Activated CD8-positive, alpha-beta memory T cell treated with anti-CD3 and anti-CD28 coated beads for 36 hours (primary cell): ENCODE data around the gene SLC41A2. TPM values are rescaled to one million over a fixed set of nuclear protein-coding genes. Genes with fewer than 3 reads are reported as not detected.
"Not testable (repeated sequence)": the region's sequence is repeated elsewhere in the genome, so short reads cannot be mapped to it uniquely, and the experiment has no call there.

Experiments
- CTCF ChIA-PET: fragments of 350-600 bp; sonication (Branson Sonifier 250); formaldehyde crosslinking; loops from one replicate; lab custom pipeline; 2021; ENCODE audit warnings: antibody characterized with exemption; lab: Charles Lee
- POLR2A ChIA-PET: fragments of 350-600 bp; sonication (Branson Sonifier 250); formaldehyde crosslinking; loops from one replicate; lab custom pipeline; 2021; ENCODE audit warnings: antibody characterized with exemption; lab: Charles Lee
- total RNA-seq, 2 experiments: library from RNA; stranded (reverse); gene quantifications; one replicate each; pipeline ENCODE4 v1.2.3, GENCODE V29; 2021

SLC41A2 gene
- total RNA-seq, 2 experiments from 2014 or later: 7.3 to 8.3 TPM

GRCh38 chr12:104966677-104967076 lies 8.6 kb upstream of the SLC41A2 start:
- ChIA-PET CTCF (no interaction called here), POLR2A (no interaction called here)

DNA sequence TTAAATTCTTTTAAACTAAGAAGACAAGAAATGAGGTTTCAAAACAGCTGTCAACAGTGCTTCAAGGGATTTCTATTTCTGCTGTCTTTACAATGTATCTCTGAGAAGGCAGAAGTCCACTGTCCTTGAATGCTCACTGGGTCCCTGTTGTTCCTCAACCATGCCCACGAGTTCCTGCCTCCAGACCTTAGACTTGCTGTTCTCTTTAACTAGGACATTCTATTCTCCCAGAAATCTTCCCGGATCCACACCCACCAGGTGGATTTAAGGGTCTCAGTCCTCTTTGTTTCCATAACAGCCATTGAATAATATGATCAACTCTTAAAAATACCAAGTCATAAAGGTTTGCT lies 6.7 kb upstream of the SLC41A2 start:
- POLR2A ChIA-PET: no interaction called here

GRCh38 chr12:104964167-104964855 lies 6.2 kb upstream of the SLC41A2 start:
- CTCF ChIA-PET: no interaction called here

More for the DNA sequence above, 6.7 kb upstream of the SLC41A2 start:
- CTCF ChIA-PET: no interaction called here

DNA sequence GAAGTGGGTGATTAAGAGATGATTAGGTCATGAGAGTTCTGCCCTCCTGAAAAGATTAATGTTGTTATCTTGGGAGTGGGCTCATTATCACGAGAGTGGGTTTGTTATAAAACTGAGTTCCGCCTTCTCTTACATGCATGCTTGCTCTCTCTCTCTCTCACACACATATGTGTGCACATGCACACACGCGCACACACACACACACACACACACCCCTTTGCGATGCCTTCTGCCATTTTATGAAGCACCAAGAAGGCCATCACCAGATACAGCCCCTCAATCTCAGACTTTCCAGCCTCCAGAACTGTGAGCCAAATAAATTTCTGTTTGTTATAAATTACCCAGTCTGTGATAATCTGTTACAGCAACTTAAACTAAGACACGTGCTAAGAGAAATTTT lies 5.7 kb upstream of the SLC41A2 start:
- ChIA-PET POLR2A (no interaction called here), CTCF (no interaction called here)

More at GRCh38 chr12:104964167-104964855, 6.2 kb upstream of the SLC41A2 start:
- POLR2A ChIA-PET: no interaction called here

GRCh38 chr12:104960464-104960863 lies 2.4 kb upstream of the SLC41A2 start:
- ChIA-PET POLR2A (interaction anchor here (0.6 kb wide), 1 partner anchor 514 kb away, joined by 5 read pairs; no protein-coding TSS in a partner anchor), CTCF (no interaction called here)

DNA sequence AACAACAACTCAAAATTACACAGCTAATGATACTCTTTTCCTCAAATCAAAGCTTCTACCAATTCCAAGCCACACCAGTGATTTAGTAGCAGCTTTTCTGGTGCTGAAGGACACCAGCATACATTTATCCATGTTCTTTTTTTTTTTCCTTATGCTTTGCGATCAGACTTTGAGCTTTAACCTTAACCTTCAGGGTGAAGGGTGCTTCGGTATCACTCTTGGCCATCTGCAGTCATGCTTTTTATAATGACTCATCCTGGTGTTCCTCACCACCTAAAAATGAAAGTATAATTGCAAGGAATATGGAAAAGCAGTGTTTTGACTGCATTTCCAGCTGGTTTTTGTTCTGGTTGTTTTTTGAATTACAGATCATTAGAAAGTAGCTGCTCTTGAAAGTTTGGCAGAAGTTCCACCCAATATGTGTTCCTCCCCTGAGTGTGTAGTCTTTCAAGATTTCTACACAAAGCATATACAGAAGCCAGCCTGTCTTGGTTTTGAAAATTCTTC lies 1.3 kb upstream of the SLC41A2 start:
- CTCF ChIA-PET: interaction anchor here (1.1 to 1.2 kb wide), 2 partner anchors 25 to 27 kb away, joined by 3 read pairs; no protein-coding TSS in a partner anchor
- POLR2A ChIA-PET: interaction anchor here (1.4 kb wide), 1 partner anchor 31 kb away, joined by 3 read pairs; no protein-coding TSS in a partner anchor

DNA sequence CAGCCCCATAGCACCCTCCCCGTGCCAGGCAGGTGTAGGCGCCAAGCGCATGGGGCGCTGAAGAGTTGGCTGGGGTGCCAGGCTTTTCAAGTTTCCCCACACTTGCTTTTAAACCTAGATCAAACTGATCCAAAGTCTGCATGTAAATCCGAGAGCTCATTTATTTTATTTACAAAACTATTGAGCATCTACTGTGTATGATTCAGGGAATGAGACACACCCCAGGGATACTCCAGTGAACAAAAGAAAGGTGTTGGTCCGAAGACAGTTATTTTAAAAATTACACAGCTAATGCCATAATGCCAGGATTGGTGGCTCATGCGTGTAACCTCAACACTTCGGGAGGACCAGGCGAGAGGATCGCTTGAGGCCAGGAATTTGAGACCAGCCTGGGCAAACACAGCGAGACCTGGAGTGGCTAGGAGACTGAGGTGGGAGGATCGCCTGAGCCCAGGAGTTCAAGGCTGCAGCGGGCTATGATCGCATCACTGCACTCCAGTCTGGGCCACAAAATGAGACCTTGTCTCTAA lies 780 bp upstream of the SLC41A2 start:
- ChIA-PET CTCF (interaction anchor here (0.5 to 1.2 kb wide), 3 partner anchors 26 to 241 kb away, joined by 3 read pairs; no protein-coding TSS in a partner anchor), POLR2A (interaction anchor here (1.4 kb wide), 1 partner anchor 32 kb away, joined by 3 read pairs; no protein-coding TSS in a partner anchor)

DNA sequence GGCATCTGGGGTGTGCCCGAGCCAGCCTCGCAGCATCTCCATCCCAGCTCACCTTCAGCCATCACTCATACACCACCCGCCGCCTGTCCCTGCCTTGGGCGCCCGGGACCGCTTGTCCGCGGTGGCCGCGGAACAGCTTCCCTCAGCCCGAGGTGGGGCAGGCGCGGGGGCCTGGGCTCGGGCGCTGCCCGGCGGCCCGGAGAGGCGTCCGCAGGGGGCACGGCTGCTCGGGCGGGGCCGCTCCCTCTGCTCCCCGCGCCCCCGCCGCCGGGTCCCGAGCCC lies 430 bp downstream of the SLC41A2 start:
- CTCF ChIA-PET: no interaction called here
- POLR2A ChIA-PET: no interaction called here

DNA sequence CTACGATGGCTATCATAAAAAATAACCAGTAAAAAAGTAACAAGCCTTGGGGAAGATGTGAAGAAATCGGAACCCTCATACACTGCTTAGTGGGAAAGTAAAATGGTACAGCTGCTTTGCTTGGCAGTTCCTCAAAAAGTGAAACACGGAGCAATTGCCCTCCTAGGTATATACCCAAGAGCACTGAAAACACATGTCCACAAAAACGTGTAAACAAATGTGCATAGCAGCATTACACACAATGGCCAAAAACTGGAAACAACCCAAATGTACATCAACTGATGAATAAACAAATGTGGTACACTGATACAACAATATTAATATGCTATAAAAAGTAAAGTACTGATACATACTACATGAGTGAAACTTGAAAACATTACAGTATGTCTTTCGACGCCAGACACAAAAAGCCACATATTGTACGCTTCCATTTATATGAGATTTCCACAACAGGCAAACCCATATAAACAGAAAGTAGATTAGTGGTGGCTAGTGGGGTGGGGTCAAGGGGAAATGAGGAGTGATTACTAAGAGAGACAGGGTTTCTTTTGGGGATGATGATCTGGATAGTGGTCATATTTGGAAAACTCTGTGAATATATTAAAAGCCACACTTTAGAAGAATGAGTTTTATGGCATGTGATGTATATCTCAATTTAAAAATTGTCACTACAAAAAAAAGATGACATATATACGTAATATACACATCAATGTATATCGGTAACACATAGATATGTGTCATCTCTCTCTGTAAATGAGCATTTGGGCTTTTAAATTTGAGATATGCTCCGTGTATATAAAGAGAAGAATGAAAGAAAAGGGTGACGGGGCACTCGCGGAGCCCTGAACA lies 996 bp downstream of the SLC41A2 start:
- ChIA-PET POLR2A (no interaction called here), CTCF (no interaction called here)

DNA sequence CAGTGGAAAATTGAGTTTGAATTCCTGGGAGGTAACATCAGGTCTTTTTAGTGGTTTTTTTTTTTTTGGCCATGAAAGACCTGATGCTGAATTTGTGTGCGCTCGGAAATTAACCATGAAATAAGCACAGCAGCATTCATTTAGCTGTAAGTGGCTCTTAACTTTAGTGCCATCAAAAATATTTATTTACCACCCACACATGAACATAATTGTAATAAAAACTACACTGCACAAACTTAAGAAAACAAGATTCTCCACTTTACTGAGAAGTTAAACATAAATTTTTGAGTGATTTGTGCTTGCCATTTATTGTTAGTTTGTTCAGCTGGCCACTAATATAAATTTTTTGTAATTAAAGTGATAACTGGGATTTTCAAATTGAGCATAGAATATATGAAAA lies 2.4 kb downstream of the SLC41A2 start:
- POLR2A ChIA-PET: no interaction called here
- CTCF ChIA-PET: no interaction called here

DNA sequence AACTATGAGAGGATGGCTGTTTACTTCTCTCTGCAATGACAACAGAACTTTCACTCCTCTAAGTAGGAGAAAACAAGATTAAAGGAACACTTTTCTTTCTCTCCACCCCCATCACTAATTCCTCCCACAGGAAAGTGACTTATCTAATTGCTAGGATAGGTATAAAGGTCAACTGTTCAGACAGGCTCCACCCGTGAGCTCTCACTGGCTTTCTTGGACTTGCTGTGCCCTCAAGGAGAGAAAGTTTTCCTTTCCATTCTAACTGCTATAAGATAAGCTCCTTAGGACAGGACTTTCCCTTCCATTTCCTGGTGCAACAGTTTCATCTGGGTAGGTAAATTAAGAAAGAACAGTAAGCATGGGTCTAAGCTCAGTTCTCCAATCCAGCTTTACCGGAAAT lies 4.8 kb downstream of the SLC41A2 start:
- CTCF ChIA-PET: interaction anchor here (1.4 kb wide), 1 partner anchor 33 kb away, joined by 3 read pairs; the partner anchor contains the start of gene NOPCHAP1
- POLR2A ChIA-PET: no interaction called here

DNA sequence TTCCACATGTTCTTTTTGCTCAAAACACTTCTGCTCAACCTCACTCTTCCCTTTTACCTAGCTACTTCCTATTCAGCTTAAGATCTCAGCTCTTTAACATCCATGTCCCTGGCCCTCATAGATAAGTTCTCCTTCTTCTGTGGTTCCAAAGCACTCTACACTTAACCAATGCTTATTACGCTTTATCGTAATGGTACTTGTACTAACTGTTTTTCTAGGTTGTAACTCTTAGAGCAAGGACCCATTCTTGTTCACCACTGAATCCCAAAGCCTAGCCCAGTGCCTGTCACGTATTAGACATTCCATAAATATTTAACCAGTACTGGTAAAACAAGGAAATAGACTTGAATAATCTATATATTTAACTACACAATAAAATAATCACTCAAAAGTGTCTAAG lies 5.3 kb downstream of the SLC41A2 start:
- CTCF ChIA-PET: interaction anchor here (1.4 kb wide), 1 partner anchor 33 kb away, joined by 3 read pairs; the partner anchor contains the start of gene NOPCHAP1
- POLR2A ChIA-PET: no interaction called here

- ChIA-PET CTCF (no interaction called here), POLR2A (no interaction called here)
Measured at GRCh38 chr12:104951759-104952509, 6.2 kb downstream of the SLC41A2 start.

- CTCF ChIA-PET, POLR2A ChIA-PET: not testable (repeated sequence)
Measured at GRCh38 chr12:104948716-104949115, 9.4 kb downstream of the SLC41A2 start.

GRCh38 chr12:104944252-104944651 lies 13.8 kb downstream of the SLC41A2 start:
- ChIA-PET POLR2A (no interaction called here), CTCF (no interaction called here)

- POLR2A ChIA-PET: not testable (repeated sequence)
- CTCF ChIA-PET: interaction anchor here (0.6 kb wide), 1 partner anchor 26 kb away, joined by 3 read pairs; no protein-coding TSS in a partner anchor
Measured at GRCh38 chr12:104943401-104943800, 14.7 kb downstream of the SLC41A2 start.

GRCh38 chr12:104942075-104942474 lies 16.0 kb downstream of the SLC41A2 start:
- ChIA-PET POLR2A (no interaction called here), CTCF (no interaction called here)

GRCh38 chr12:104941454-104941853 lies 16.6 kb downstream of the SLC41A2 start:
- POLR2A ChIA-PET: no interaction called here
- CTCF ChIA-PET: interaction anchor here (1.2 kb wide), 1 partner anchor 11 kb away, joined by 5 read pairs; no protein-coding TSS in a partner anchor

- ChIA-PET CTCF (no interaction called here), POLR2A (interaction anchor here (0.6 kb wide), 1 partner anchor 57 kb away, joined by 3 read pairs; no protein-coding TSS in a partner anchor)
Measured at GRCh38 chr12:104939089-104939488, 19.0 kb downstream of the SLC41A2 start.
